Esophagus squamous epithelium (tissue), 4 donors: ENCODE results near the gene THADA.

ENCODE experiments used
- CTCF ChIP-seq, 6 experiments: fragments of 450-650 bp in 4 of 6; fragments of 200-600 bp in 2 of 6; sonication (generic) in 2 of 6; IDR thresholded peaks; one replicate each; pipeline ENCODE4 v1.5.1; 2016 to 2019; ENCODE audit warnings: antibody characterized with exemption in 6 of 6, mild to moderate bottlenecking in 4 of 6, moderate library complexity in 4 of 6
- POLR2A ChIP-seq, 4 donors: fragments of 450-650 bp; IDR thresholded peaks; one replicate each; pipeline ENCODE4 v1.6.1; 2017; ENCODE audit warnings: antibody characterized with exemption in 4 of 4, mild to moderate bottlenecking in 4 of 4, moderate library complexity in 3 of 4

- TF ChIP-seq POLR2A (IDR thresholded peaks at IDR 0.05) (no peak), CTCF (IDR thresholded peaks at IDR 0.05) (no peak)
Observed at GRCh38 chr2:43397821-43398220, 198.0 kb downstream of the THADA start.
